A549 (cell line): Measurements from ENCODE around the gene NTRK2. TPM values are rescaled to one million over a fixed set of nuclear protein-coding genes. Genes with fewer than 3 reads are reported as not detected.

Experiments used
- ATAC-seq, 2 experiments: fragments of 200-7000 bp in 1 of 2; fragments of >200 bp in 1 of 2; cut with Nextera tagmentation in 1 of 2; cut with Tn5 transposase in 1 of 2; 3 replicates each; pipeline versions ENCODE4 v1.8.0 to v1.9.1; 2018 to 2020; ENCODE audit warnings: mild to moderate bottlenecking in 1 of 2, moderate library complexity in 1 of 2
- CTCF ChIA-PET: fragments of 300-600 bp; sonication (Branson Sonifier 250); formaldehyde crosslinking; extraction: SDS; loops from one replicate; lab custom pipeline; 2021; ENCODE audit warnings: antibody characterized with exemption, inconsistent platforms; lab: Yijun Ruan, JAX
- POLR2A ChIA-PET: fragments of 350-600 bp; formaldehyde crosslinking; extraction: SDS; loops from one replicate; lab custom pipeline; 2021; ENCODE audit warnings: antibody characterized with exemption, inconsistent platforms; lab: Yijun Ruan, JAX
- DNase-seq, 2 experiments: peaks; one replicate each; pipeline versions ENCODE4 v3.0.0 to v3.0.0-alpha.2; 2011 to 2016; ENCODE audit warnings: low read depth in 1 of 2, low spot score in 1 of 2
- FAIRE-seq: peaks from 2 replicates; lab custom pipeline; 2011; peaks lifted over from hg19 to GRCh38; lab: Jason Lieb, UNC
- H3K27ac ChIP-seq, 2 experiments: fragments of >200 bp; sonication (Bioruptor Twin); formaldehyde crosslinking; 3 replicates each; pipeline ENCODE4 v1.5.1; 2016 to 2017
- H3K4me1 ChIP-seq: fragments of >200 bp; sonication (Bioruptor Twin); formaldehyde crosslinking; 3 replicates; pipeline ENCODE4 v1.6.1; 2016
- H3K4me2 ChIP-seq: fragments of >200 bp; sonication (Bioruptor Twin); formaldehyde crosslinking; 3 replicates; pipeline ENCODE4 v1.6.1; 2016
- H3K4me3 ChIP-seq: fragments of >200 bp; sonication (Bioruptor Twin); formaldehyde crosslinking; 3 replicates; pipeline ENCODE4 v1.5.1; 2016
- H3K9me3 ChIP-seq: fragments of >200 bp; sonication (Bioruptor Twin); formaldehyde crosslinking; 3 replicates; pipeline ENCODE4 v1.6.1; 2016
- BCL3 ChIP-seq: fragments of >200 bp; sonication (Bioruptor Twin); formaldehyde crosslinking; IDR thresholded peaks from 3 replicates; pipeline ENCODE4 v1.6.1; 2016
- CTCF ChIP-seq: fragments of >200 bp; sonication (Bioruptor Twin); formaldehyde crosslinking; IDR thresholded peaks from 3 replicates; pipeline ENCODE4 v1.5.1; 2016
- EHMT2 ChIP-seq: fragments of 200-600 bp; sonication (generic); IDR thresholded peaks from 2 replicates; pipeline ENCODE4 v1.6.1; 2016; ENCODE audit warnings: antibody characterized with exemption, low read depth, mild to moderate bottlenecking, moderate library complexity
- HES2 ChIP-seq: fragments of >200 bp; sonication (Bioruptor Twin); formaldehyde crosslinking; IDR thresholded peaks from 2 replicates; pipeline ENCODE4 v1.6.1; 2016
- HOXB13 ChIP-seq: fragments of 250-450 bp; sonication (Bioruptor Pico); IDR thresholded peaks from 2 replicates; pipeline ENCODE4 v1.5.0; 2020; ENCODE audit warnings: low read depth, mild to moderate bottlenecking, moderate library complexity
- MAFK ChIP-seq: fragments of 450-650 bp; IDR thresholded peaks from 2 replicates; pipeline ENCODE4 v1.6.1; 2014; ENCODE audit not compliant: partially characterized antibody
- MAX ChIP-seq: IDR thresholded peaks from 2 replicates; pipeline ENCODE4 v1.6.1; 2012
- MYC ChIP-seq: IDR thresholded peaks from 2 replicates; pipeline ENCODE4 v1.6.1; 2012; ENCODE audit warnings: mild to moderate bottlenecking, inconsistent platforms, low read length, improper control_type of control experiment, borderline replicate concordance
- NFE2L2 ChIP-seq: fragments of 150-350 bp; conservative IDR thresholded peaks from 2 replicates; pipeline ENCODE4 v1.6.1; 2014; ENCODE audit warnings: low read length
- POLR2A ChIP-seq: IDR thresholded peaks from 2 replicates; pipeline ENCODE4 v1.6.1; 2012; ENCODE audit warnings: mild to moderate bottlenecking, low read length
- RAD21 ChIP-seq, 2 experiments: fragments of >200 bp in 1 of 2; sonication (Bioruptor Twin) in 1 of 2; formaldehyde crosslinking in 1 of 2; IDR thresholded peaks in 1 of 2; conservative IDR thresholded peaks in 1 of 2; 2 replicates in 1 of 2; 3 replicates in 1 of 2; pipeline ENCODE4 v1.6.1; 2012 to 2018; ENCODE audit warnings: inconsistent platforms in 1 of 2
- RARB ChIP-seq: fragments of 250-450 bp; sonication (Bioruptor Pico); IDR thresholded peaks from 2 replicates; pipeline ENCODE4 v1.8.0; 2021; ENCODE audit warnings: mild to moderate bottlenecking, moderate library complexity
- RNF2 ChIP-seq: fragments of 200-600 bp; sonication (generic); IDR thresholded peaks from 2 replicates; pipeline ENCODE4 v1.6.1; 2016; ENCODE audit warnings: low read depth, mild to moderate bottlenecking, antibody characterized with exemption, moderate library complexity, borderline replicate concordance
- SMC3 ChIP-seq: fragments of >200 bp; sonication (Bioruptor Twin); formaldehyde crosslinking; IDR thresholded peaks from 3 replicates; pipeline ENCODE4 v1.6.1; 2018; ENCODE audit warnings: inconsistent platforms
- SREBF2 ChIP-seq: fragments of 450-650 bp; IDR thresholded peaks from 2 replicates; pipeline ENCODE4 v1.6.1; 2014; ENCODE audit warnings: mild to moderate bottlenecking, moderate library complexity
- USF2 ChIP-seq: fragments of 450-650 bp; IDR thresholded peaks from 2 replicates; pipeline ENCODE4 v1.6.1; 2014; ENCODE audit warnings: antibody characterized with exemption
- WGBS: methylation state at CpG from one replicate; pipeline ENCODE4 v1.1.6; 2017; ENCODE audit errors: missing lambda C conversion rate; 5-methylcytosine and 5-hydroxymethylcytosine counted together
- polyA plus RNA-seq, 4 experiments: library from polyadenylated mRNA; depleted of rRNA in 3 of 4; stranded (reverse); fragments of >200 nt; fragmentation: RNase III in 1 of 4; extraction: RNeasy Plus Mini Kit Qiagen cat#74134 plus additional on column Dnase treatment in 1 of 4; gene quantifications; 2 replicates in 3 of 4; 3 replicates in 1 of 4; pipeline ENCODE4 v1.2.3, GENCODE V29; 2011 to 2017

The NTRK2 gene
- polyA plus RNA-seq, 2 of the 4 experiments (the other 2 are of a cell fraction), result 0.03 TPM

GRCh38 chr9:84950879-84951811, 281.6 kb downstream of the NTRK2 start:
- FAIRE-seq (no peak), DNase-seq (no peak), ATAC-seq (no peak)
- H3K27ac ChIP-seq, result no peak overlapping the region
- ChIA-PET CTCF (interaction anchor here (0.7 to 4.8 kb wide), 7 partner anchors 13 to 474 kb away, joined by 3 to 20 read pairs (median 3); partner anchors contain the start of gene NTRK2), POLR2A (no interaction called here)
- H3K9me3 ChIP-seq, result no peaks in the 10 kb centered on the region
- H3K4me3 ChIP-seq, result no peak overlapping the region
- no peak overlapping the region for H3K4me2 ChIP-seq
- no peak for TF ChIP-seq POLR2A
- TF ChIP-seq MAFK, result peak; percentile 93
- peaks cover 10% of the 10 kb centered on the region; the same call in 2 of the 3 replicates for H3K4me1 ChIP-seq
- 67% methylated on average over 9 of the region's 9 CpGs for WGBS

GRCh38 chr9:84953252-84953773, 283.8 kb downstream of the NTRK2 start:
- WGBS, result 84% methylated on average over 3 of the region's 3 CpGs
- TF ChIP-seq HES2, result no peak
- no peak for TF ChIP-seq RAD21 (conservative IDR thresholded peaks at IDR 0.05 in 1 of 2, IDR thresholded peaks at IDR 0.05 in 1 of 2)
- TF ChIP-seq EHMT2, result no peak
- no peak for TF ChIP-seq MAFK
- TF ChIP-seq HOXB13 (CRISPR knock-in tag), result no peak
- no peak for TF ChIP-seq RNF2
- TF ChIP-seq BCL3, result no peak
- CTCF ChIA-PET, result interaction anchor here (0.6 to 1.4 kb wide), 7 partner anchors 11 to 556 kb away, joined by 3 to 4 read pairs (median 3); no protein-coding TSS in a partner anchor
- DNase-seq (no peak), FAIRE-seq (no peak), ATAC-seq (no peak)
- Histone ChIP-seq H3K9me3 (no peaks in the 10 kb centered on the region), H3K27ac (no peak overlapping the region), H3K4me1 (no peaks in the 10 kb centered on the region), H3K4me2 (no peak overlapping the region), H3K4me3 (no peak overlapping the region)
- POLR2A ChIA-PET, result no interaction called here

GRCh38 chr9:84953797-84954705, 284.5 kb downstream of the NTRK2 start:
- CTCF ChIA-PET, result interaction anchor here (0.6 to 2.4 kb wide), 34 partner anchors 8 to 547 kb away, joined by 3 to 12 read pairs (median 3); no protein-coding TSS in a partner anchor
- 41% methylated on average over 12 of the region's 21 CpGs for WGBS
- no peak overlapping the region for H3K4me3 ChIP-seq
- POLR2A ChIA-PET, result no interaction called here
- H3K4me2 ChIP-seq, result peak overlapping the region; percentile 31; the same call in 1 of the 3 replicates
- ATAC-seq (peak; percentile 93 to 99), FAIRE-seq (peak; percentile 70), DNase-seq (peak; percentile 74 to 78)
- no peaks in the 10 kb centered on the region for H3K4me1 ChIP-seq
- H3K9me3 ChIP-seq, result no peaks in the 10 kb centered on the region
- 0 out of 6 replicates have a peak overlapping the region, but pooled peaks of 1 of the 2 experiments have one; percentile 17 for H3K27ac ChIP-seq
- no peak for TF ChIP-seq NFE2L2
- TF ChIP-seq CTCF, result peak; percentile 66
- no peak for TF ChIP-seq RARB (CRISPR knock-in tag)
- TF ChIP-seq SREBF2, result no peak
- no peak for TF ChIP-seq MYC
- TF ChIP-seq MAFK, result no peak
- no peak for TF ChIP-seq USF2
- peak; percentile 79 to 83 for TF ChIP-seq RAD21 (conservative IDR thresholded peaks at IDR 0.05 in 1 of 2, IDR thresholded peaks at IDR 0.05 in 1 of 2)
- TF ChIP-seq SMC3, result peak; percentile 71
- 0 out of 2 replicates have a peak, but pooled peaks have one; percentile 22 for TF ChIP-seq MAX
